Measurements from ENCODE around the gene CX3CL1.
"Not testable (repeated sequence)": the region's sequence is repeated elsewhere in the genome, so short reads cannot be mapped to it uniquely, and the experiment has no call there.

The CX3CL1 gene

DNA sequence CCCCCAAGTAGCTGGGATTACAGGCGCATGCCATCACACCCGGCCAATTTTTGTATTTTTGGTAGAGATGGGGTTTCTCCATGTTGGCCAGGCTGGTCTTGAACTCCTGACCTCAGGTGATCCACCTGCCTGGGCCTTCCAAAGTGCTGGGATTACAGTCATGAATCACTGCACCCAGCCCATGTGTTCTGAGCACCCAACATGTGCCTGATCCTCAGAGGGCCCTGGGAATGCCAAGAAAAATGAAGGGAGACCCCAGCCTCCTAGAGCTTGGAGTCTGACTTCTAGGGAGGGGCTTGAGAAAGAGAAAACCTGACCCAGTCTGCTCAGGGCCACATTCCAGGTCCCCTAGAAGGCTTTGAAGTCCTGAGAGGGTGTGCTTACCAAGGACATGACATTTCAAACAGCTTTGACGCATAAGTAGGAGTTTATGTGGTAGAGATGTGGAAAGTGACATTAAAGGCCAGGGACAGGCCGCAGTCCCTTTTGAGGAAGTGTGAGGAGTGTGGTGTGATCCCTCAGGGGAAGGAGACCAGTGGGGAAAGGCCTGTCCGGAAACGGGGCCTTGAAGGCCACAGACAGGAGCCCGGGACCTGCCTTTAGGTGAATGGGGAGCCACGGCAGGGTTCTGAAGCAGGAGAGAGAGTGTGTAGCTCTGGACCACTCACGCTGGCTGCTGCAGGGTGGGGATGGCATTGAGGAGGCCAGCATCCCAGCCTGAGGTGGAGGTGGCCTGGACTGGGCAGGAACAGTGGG is 14.8 kb upstream of the CX3CL1 start:
- DNase-seq (ENCODE audit: low read depth in 2 of 2) = no peak

DNA sequence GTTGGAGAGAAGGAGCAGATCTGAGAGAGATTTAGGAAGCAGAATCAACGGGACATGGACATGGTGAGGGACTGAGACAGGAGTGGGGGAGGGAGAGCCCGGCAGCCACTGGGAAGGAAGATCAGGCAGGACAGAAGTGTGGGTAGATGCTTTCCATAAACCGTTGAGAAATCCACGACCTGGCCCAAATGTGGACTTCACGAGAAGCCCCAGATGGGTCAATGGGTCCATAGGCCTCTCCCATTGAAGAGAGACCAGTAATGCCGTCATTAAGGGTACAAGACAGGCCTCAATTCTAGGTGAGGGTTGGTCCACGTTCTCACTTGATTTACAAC is 14.2 kb upstream of the CX3CL1 start:
- no peak for DNase-seq (ENCODE audit: low read depth in 2 of 2)

DNA sequence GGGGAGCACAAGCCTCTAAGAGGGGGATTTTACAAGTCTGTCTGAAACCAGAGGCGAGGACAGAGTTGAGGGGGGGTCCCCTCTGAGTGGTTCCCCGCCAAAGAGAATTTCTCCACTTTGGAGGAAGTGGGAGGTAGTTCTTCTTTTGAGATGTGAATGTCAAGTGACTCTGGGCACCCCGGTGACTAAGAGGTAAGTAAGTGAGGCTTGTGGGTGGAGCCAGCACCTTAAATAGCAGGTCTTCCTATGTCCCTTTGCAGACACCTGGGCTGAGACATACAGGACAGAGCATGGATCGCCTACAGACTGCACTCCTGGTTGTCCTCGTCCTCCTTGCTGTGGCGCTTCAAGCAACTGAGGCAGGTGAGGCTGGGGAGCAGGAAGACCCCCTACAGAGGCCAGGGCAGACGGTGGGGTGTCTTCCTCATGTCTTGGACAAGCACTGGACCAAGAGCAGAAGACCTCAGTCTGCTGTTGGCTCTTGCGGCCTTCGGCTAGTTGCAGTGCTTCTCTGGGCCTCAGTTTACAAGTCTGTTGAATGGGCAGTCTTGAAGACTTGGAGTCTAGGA is 13.7 kb upstream of the CX3CL1 start, which contains the start of gene CCL22:
Gene CCL22, plus strand, starts transcription at position 257 of the 569 bp plus-strand sequence. Its CDS starts 34 bp downstream, at position 291.
- DNase-seq (ENCODE audit: low read depth in 2 of 2) = no peak

DNA sequence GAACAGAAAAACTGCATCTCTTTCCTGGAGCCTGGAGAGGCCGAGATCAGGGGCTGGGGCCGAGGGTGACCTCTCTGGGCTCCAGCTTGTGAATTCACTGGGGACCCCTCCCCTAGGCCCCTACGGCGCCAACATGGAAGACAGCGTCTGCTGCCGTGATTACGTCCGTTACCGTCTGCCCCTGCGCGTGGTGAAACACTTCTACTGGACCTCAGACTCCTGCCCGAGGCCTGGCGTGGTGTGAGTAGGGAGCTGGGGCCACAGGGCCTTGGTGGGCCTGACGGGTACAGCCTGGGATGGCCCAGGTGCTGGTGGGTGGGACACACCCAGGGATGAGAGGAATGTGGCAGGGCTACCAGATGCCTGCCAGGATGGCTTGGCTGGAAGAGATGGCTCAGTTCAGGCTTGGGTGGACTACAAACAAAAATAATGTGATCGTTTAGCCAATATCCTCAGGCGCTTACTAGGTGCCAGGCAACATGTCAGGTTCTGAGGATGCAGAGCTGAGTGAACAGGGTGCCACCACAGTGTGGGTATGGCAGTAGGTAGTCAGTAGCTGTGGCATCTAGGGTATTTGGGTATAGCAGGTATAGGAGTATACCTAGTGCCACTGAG is 11.9 kb upstream of the CX3CL1 start:
- DNase-seq (ENCODE audit: low read depth in 2 of 2) = no peak

DNA sequence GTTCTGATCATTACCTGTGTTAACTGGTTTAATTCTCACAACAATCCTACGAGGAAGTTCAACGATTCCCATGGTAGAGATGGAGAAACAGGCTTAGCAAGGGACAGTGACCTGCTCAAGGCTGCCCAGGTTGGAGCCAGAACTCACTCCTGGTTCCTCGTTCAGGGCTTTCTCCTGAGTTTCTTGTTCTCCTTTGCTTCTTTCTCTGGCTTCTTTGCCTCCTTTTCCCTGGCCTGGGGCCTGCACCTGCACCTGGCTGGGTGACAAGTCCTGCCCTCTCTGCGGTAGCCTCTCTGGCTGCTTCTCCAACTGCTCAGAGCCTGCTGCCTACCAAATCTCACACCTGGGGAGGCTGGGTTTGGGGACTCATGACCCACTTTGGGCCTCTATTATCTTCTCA is 10.9 kb upstream of the CX3CL1 start:
- no peak for DNase-seq (ENCODE audit: low read depth in 2 of 2)

DNA sequence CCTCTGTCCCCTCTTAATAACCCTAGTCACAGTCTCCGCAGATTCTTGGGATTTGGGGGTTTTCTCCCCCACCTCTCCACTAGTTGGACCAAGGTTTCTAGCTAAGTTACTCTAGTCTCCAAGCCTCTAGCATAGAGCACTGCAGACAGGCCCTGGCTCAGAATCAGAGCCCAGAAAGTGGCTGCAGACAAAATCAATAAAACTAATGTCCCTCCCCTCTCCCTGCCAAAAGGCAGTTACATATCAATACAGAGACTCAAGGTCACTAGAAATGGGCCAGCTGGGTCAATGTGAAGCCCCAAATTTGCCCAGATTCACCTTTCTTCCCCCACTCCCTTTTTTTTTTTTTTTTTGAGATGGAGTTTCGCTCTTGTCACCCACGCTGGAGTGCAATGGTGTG is 8.1 kb upstream of the CX3CL1 start:
- no peak for DNase-seq (ENCODE audit: low read depth in 2 of 2)

DNA sequence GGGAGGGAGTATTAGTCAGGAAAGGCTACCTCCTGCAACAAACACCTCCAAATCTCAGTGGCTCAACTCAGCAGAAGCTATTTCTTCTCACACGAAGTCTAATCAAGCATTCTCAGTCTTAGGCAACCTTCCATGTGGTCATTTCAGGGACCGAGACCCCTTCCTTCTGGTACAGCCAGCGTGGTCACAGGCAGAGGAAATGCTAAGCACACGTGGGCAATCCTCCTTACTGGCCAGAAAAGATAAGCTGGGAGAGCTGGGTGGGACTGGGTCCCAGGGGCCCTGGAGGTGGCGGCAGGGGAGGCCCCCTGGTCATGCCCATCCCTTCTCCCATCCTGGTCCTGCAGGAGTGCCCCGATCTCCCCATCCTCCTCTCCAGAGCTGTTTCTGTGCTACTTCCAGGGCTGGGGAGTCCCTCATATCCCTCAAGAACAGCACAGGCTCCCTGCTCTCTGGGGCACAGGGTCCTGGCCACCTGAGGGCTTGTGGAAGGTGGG is 5.7 kb upstream of the CX3CL1 start:
- no peak for DNase-seq (ENCODE audit: low read depth in 2 of 2)

DNA sequence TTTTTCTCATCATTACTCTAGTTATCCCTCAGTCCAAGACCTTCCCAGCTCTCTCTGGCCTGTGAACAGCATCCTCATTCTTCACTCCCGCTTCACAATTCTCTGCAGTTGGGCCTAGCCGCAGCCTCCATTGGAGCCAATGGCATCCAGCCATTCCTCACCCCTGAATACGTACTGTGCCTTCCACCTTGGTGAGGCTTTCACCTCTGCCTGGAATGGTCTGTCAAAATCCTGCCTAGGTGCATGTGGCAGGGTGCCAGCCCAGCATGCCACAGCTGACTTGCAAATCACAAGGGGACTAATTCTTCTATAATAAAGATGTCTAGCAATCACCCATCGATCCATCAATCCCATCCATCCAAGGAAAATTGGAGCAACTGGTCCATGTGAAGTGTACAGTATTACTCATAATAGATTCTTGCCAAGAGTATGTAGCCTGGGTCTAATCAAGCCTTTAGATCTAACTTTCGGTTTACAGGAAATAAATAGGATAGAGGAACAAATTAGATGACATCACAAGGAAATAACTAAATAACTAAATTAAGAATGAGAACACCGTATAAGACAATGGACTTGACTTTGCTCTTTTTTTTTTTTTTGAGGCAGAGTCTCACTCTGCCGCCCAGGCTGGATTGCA is 5.1 kb upstream of the CX3CL1 start:
- no peak for DNase-seq (ENCODE audit: low read depth in 2 of 2)

DNA sequence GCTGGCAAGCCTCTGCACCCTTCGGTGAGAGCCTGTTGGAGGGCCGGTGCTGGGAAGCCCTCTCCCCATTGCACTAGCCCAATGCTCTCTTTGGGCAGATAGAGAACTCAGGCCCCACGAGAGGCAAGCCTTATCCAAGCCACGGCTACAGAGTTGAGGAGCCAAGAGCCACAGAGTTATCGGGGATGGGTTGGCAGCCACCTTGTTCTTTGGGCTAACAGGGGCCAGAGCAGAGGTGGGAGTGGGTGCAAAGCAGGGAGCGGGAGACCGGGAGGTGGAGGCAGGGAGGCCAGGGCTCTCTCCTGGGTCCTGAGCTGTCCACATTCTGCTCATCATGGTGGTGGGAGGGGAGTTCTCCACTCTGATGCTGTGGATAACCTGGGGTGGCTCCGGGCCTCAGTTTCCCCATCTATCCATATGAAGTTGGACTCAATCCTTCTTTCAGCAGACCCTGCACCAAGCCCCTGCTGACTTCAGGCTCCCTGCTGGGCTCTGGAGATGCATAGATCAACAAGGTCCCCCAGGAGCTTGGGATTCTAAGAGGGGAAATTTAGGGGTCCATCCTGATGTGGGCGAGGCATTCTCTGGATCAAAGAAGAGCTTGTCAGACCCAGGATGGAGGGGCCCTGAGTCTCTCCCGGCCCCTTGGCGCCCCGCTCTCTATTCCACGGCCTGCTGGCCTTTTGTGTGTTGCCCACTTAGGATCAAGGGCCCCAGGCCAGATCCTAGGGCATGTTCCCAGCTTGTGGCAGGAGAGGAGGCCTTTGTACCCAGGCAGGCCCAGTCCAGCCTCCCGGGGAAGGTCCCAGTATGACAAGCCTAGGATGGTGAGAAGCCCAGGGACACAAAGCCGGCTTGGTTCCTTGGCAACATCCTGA is 557 bp upstream of the CX3CL1 start:
- no peak for DNase-seq (ENCODE audit: low read depth in 2 of 2)

DNA sequence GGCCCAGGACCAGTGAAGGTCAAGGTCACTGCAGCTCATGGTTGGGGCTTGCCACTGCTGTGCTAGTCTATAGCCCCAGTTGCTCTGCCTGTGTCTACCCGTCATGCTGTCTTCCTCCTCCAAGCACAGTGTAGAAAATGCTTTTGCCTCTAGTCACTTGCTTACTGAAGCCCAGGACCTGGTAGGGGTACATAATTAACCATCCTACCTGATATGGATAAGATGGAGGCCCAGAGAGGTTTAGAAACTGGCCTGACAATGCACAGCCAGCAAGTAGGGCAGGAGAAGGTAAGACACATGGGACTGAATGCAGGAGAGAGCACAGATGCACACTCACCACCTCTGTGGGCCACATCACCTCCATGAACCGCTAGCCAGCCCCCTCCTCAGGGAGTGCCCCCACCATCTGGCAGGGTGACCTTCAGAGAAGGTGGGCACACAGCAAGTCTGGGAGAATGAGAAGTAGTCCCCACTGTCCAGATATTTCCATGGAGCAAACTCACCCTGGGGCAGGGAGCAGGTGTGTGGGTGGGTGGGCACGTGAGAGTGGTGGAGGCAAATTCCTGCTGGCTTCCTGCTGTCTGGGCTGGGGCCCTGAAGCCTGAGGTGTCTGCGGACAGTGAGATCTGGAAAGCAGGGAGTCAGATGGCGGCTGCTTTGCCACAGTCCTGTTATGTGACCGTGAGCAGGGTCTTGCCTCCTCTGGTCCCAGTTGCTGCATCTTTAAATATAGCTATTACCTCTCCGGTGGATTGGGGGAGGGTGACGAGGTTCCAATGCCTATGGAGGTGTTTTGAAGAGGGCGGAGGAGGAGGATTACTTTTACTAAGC is 1.0 kb downstream of the CX3CL1 start:
- no peak for DNase-seq (ENCODE audit: low read depth in 2 of 2)

DNA sequence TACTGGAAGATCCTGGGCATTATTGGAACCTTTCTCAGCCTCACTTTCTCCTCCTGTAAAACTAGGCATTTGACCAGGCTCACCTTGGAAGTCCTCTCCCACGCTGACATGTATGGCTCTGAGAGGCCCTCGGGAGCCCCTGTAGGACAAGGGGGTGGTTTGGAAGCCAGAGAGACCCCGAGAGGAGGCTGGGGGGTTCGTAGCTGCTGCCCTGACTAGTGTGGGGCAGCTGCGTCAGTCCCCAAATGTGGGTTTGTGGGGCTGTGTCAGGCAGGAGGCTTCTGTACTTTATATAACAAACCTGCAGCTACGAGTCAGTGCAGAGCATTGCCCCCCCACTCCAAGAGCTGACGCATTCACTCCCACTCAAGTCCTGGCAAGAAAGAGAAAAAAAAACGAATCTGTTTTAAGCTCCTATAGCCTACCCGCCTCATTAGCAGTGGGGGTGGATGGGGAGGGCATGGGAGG is 1.8 kb downstream of the CX3CL1 start:
- DNase-seq (ENCODE audit: low read depth in 2 of 2) = no peak

DNA sequence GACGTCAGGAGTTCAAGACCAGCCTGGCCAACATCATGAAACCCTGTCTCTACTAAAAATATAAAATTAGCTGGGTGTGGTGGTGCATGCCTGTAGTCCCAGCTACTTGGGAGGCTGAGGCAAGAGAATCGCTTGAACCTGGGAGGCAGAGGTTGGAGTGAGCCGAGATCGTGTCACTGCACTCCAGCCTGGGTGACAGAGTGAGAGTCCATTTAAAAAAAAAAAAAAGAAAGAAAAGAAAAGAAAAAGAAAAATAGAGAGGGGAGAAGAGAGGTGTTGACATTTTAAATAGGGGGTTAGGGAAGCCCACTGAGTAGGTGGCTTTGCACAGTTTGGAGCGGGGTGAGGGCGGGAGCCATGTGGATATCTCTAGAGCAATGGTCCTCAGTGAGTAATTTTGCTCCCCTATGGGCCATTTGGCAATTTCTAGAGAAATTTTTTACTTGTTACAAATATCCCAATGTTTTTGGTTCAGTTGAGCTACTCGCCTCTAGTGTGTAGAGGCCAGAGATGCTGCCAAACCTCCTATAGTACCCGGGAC is 2.7 kb downstream of the CX3CL1 start:
- not testable (repeated sequence) for DNase-seq (ENCODE audit: low read depth in 2 of 2)

DNA sequence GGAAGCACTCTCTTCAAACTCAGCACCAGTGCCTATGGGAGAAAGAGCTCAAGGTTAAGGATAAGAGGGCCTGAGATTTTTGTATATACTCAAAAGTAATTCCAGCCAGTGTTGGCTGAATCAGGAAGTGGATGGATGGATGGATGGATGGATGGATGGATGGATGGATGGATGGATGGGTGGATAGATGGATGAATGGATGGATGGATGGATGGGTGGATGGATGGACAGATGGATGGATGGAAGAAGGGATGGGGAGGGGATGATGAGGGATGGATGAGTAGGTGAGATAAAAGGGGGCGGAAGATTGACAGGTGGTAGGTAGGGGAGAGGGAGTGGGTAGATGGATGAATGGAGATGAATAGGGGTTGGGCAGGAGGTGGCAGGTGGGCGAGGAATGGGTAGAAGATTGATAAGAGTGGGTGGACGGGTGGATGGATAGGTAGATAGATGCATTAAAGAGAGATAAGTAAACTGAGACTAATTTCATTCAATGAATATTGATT is 4.1 kb downstream of the CX3CL1 start:
- no peak for DNase-seq (ENCODE audit: low read depth in 2 of 2)

DNA sequence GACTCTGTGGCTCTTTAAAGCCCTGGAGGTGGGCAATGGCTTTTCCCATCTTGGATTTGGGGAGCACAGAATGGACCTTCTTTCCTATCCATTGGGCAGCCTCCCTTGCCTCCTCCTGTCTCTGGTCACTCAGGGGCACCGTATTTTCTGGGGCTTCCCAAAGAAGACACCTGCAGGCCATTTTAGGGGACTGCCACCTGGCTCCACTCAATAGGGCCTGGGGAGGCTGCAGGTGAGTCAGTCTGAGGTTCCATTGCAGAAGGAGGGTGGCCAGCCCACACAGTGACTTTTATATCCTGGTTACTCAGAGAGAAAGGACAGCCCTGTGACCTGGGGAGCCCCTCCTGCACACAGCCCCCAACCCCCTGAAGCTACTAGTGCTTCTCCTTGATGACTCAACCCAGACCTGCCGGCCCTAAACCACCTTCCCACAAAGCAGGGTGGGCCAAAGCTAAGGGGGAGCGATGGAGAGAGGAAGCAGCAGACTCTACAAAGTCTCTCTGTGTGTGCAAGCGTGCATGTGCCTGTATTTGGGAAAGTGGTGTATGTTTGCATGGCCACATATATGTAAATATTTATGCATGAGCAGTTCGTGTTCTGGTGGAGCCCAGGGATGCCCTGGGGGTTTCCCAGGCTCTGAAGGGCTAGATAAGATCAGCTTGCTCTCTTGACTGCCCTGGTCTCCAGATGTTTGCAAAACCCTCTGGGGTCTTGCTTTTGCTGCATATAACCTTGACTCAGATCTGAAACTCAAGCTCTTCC is 5.0 kb downstream of the CX3CL1 start:
- DNase-seq (ENCODE audit: low read depth in 2 of 2) = no peak

DNA sequence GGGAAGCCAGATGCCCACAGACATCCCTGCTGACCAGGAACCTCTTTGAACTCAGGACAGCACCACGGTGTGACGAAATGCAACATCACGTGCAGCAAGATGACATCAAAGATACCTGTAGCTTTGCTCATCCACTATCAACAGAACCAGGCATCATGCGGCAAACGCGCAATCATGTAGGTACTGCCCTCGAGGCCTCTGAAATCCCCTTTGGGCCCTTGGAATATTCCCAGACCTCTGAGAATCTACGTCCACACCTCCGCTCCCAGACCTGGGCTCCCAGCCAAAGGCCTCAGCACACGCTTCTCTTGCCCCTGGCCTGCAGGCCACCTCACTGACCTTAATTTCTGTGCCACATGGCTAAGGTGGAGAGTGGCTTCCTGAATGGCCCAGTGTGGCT is 7.3 kb downstream of the CX3CL1 start:
- no peak for DNase-seq (ENCODE audit: low read depth in 2 of 2)

DNA sequence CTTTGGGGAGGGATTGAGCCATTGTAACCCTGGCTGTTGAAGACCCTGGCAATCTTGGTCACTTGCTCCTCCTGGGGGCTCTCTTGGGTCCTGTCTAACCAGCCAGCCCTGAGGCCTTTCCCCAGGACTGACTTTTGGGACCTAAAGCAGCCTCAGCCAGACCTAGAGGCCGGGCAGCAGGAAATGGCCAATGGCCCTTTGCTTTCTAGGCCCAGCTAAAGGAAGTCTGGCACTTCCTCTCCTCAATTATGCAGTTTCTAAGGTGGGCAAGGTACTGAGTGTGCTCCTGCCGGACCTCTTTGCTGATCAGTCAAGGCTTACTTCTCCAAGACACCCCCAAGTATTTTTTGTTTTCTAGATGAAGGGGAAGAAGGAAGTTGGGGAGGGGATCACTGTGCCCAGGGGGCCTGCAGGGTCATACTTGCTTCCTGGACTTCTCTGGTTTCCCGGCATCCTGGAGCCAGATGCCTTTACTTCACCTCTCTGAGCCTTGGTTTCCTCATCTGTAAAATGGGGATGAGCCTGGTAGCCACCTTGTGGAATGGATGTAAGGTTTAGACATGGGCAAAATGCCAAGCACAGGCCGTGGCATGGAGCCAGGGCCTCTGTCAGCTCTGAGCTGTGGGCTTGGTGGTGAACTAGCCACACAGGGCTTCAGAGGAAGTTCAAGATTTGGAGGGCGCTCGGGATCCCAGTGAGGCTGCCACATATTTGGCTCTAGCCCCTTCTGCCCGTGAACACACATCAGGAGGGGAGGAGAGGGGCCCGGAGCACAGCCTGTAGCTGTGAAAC is 8.6 kb downstream of the CX3CL1 start:
- DNase-seq (ENCODE audit: low read depth in 2 of 2) = no peak

DNA sequence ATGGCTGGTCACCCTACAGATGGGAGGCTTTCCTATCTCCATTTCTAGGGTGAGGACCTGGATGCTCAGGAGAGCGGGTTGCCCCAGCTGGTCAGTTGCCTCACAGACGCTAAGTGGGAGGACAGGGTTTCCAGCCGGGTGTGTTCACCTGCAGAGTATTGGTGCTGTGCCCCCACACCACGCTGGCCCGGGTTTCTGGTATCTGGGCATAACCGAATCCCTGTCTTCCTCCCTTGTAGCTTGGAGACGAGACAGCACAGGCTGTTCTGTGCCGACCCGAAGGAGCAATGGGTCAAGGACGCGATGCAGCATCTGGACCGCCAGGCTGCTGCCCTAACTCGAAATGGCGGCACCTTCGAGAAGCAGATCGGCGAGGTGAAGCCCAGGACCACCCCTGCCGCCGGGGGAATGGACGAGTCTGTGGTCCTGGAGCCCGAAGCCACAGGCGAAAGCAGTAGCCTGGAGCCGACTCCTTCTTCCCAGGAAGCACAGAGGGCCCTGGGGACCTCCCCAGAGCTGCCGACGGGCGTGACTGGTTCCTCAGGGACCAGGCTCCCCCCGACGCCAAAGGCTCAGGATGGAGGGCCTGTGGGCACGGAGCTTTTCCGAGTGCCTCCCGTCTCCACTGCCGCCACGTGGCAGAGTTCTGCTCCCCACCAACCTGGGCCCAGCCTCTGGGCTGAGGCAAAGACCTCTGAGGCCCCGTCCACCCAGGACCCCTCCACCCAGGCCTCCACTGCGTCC is 9.7 kb downstream of the CX3CL1 start:
- no peak for DNase-seq (ENCODE audit: low read depth in 2 of 2)

All from fibroblast of skin of left biceps (primary cell).